HEK293 (cell line): Measurements from ENCODE around the gene MUC5AC.

Experiments used
- BCL11A ChIP-seq: fragments of 450-650 bp; formaldehyde crosslinking; IDR thresholded peaks from 2 replicates; pipeline ENCODE4 v1.5.1; 2016; ENCODE audit warnings: low read depth, missing biosample characterization, missing genetic modification characterization
- REPIN1 ChIP-seq: fragments of 450-650 bp; formaldehyde crosslinking; IDR thresholded peaks from 2 replicates; pipeline ENCODE4 v1.5.1; 2017; ENCODE audit warnings: missing biosample characterization, missing genetic modification characterization, low read depth
- SETDB1 ChIP-seq: IDR thresholded peaks from one replicate; pipeline ENCODE4 v1.6.1; 2017; ENCODE audit warnings: mild to moderate bottlenecking, low read length, moderate library complexity, mixed read lengths; ENCODE audit not compliant: insufficient read length
- TCF7L2 ChIP-seq: IDR thresholded peaks from 2 replicates; pipeline ENCODE4 v1.6.1; 2011; ENCODE audit warnings: low read depth, mild to moderate bottlenecking, inconsistent platforms, low read length, moderate library complexity, borderline replicate concordance
- YY1 ChIP-seq: fragments of 450-650 bp; formaldehyde crosslinking; IDR thresholded peaks from 2 replicates; pipeline ENCODE4 v1.5.1; 2018; ENCODE audit warnings: missing biosample characterization, missing genetic modification characterization
- ZNF155 ChIP-seq: fragments of 450-650 bp; formaldehyde crosslinking; IDR thresholded peaks from 2 replicates; pipeline ENCODE4 v1.5.1; 2016; ENCODE audit warnings: missing biosample characterization, missing genetic modification characterization
- ZNF175 ChIP-seq: fragments of 450-650 bp; formaldehyde crosslinking; IDR thresholded peaks from 2 replicates; pipeline ENCODE4 v1.5.1; 2016; ENCODE audit warnings: missing biosample characterization, missing genetic modification characterization
- ZNF37A ChIP-seq: fragments of 450-650 bp; IDR thresholded peaks from 2 replicates; pipeline ENCODE4 v1.5.1; 2018; ENCODE audit warnings: missing biosample characterization, missing genetic modification characterization
- ZNF404 ChIP-seq: fragments of 450-650 bp; formaldehyde crosslinking; IDR thresholded peaks from 2 replicates; pipeline ENCODE4 v1.5.1; 2017; ENCODE audit warnings: missing biosample characterization, missing genetic modification characterization
- ZNF707 ChIP-seq: fragments of 450-650 bp; formaldehyde crosslinking; IDR thresholded peaks from 2 replicates; pipeline ENCODE4 v1.5.1; 2016; ENCODE audit warnings: missing biosample characterization, missing genetic modification characterization
- TF ChIP-seq, protein P1 (sequence below): fragments of 450-650 bp; formaldehyde crosslinking; IDR thresholded peaks from 2 replicates; pipeline ENCODE4 v1.5.1; 2016; ENCODE audit warnings: missing biosample characterization, missing genetic modification characterization
- TF ChIP-seq, protein P2 (sequence below): fragments of 450-650 bp; formaldehyde crosslinking; IDR thresholded peaks from 2 replicates; pipeline ENCODE4 v1.5.1; 2016; ENCODE audit warnings: missing biosample characterization, missing genetic modification characterization
- TF ChIP-seq, protein P3 (sequence below): fragments of 450-650 bp; formaldehyde crosslinking; IDR thresholded peaks from 2 replicates; pipeline ENCODE4 v1.5.1; 2016; ENCODE audit warnings: missing biosample characterization, missing genetic modification characterization

DNA sequence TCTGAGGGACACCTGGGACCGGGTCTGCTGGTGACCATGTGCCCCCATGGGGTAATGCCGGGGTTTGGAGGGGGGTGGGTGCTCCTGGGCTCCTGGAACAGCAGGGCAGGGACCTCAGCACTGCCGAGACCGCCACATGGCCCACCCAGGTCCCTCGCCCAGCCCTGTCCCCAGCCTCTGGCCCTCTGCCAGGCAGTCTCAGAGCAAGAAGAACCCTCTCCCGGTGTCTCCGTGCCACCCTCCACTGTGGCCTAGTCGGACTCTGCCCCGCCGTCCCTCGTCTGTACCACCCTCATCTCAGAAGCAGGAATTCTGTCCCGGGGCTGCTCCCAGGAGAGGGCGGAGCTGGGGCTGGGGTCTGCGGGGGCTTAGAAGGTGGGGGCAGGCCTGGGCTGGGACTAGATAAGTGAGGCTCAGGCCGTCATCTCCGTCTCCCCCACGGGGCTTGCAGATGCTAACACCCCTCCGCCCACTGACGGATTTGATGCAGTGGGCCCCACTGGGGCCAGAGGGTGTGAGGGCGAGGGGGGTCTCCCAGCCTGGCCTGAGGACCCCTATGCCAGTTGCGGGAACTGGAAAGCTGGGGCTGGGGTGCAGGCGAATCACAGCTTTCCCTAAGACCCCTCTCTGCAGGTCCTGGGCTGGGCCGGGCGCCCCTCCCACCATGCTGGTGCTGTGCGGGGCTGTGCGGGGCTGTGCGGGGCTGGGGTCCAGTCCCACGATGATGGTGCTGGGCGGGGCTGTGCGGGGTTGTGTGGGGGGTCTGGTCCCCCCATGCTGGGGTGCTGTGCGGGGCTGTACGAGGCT is 1.1 kb downstream of the MUC5AC start:
- TF ChIP-seq BCL11A (tag by site-specific recombination) (no peak), REPIN1 (tag by site-specific recombination) (no peak), ZNF404 (tag by site-specific recombination) (no peak), ZNF707 (tag by site-specific recombination) (no peak), ZNF175 (no peak), ZNF37A (no peak), ZNF155 (tag by site-specific recombination) (no peak), TCF7L2 (no peak), SETDB1 (no peak), YY1 (tag by site-specific recombination) (no peak)
- TF ChIP-seq, protein P1, sequence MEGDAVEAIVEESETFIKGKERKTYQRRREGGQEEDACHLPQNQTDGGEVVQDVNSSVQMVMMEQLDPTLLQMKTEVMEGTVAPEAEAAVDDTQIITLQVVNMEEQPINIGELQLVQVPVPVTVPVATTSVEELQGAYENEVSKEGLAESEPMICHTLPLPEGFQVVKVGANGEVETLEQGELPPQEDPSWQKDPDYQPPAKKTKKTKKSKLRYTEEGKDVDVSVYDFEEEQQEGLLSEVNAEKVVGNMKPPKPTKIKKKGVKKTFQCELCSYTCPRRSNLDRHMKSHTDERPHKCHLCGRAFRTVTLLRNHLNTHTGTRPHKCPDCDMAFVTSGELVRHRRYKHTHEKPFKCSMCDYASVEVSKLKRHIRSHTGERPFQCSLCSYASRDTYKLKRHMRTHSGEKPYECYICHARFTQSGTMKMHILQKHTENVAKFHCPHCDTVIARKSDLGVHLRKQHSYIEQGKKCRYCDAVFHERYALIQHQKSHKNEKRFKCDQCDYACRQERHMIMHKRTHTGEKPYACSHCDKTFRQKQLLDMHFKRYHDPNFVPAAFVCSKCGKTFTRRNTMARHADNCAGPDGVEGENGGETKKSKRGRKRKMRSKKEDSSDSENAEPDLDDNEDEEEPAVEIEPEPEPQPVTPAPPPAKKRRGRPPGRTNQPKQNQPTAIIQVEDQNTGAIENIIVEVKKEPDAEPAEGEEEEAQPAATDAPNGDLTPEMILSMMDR (tag by site-specific recombination) = no peak
- TF ChIP-seq, protein P2, sequence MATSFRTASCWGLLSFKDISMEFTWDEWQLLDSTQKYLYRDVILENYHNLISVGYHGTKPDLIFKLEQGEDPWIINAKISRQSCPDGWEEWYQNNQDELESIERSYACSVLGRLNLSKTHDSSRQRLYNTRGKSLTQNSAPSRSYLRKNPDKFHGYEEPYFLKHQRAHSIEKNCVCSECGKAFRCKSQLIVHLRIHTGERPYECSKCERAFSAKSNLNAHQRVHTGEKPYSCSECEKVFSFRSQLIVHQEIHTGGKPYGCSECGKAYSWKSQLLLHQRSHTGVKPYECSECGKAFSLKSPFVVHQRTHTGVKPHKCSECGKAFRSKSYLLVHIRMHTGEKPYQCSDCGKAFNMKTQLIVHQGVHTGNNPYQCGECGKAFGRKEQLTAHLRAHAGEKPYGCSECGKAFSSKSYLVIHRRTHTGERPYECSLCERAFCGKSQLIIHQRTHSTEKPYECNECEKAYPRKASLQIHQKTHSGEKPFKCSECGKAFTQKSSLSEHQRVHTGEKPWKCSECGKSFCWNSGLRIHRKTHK (tag by site-specific recombination) = no peak
- TF ChIP-seq, protein P3, sequence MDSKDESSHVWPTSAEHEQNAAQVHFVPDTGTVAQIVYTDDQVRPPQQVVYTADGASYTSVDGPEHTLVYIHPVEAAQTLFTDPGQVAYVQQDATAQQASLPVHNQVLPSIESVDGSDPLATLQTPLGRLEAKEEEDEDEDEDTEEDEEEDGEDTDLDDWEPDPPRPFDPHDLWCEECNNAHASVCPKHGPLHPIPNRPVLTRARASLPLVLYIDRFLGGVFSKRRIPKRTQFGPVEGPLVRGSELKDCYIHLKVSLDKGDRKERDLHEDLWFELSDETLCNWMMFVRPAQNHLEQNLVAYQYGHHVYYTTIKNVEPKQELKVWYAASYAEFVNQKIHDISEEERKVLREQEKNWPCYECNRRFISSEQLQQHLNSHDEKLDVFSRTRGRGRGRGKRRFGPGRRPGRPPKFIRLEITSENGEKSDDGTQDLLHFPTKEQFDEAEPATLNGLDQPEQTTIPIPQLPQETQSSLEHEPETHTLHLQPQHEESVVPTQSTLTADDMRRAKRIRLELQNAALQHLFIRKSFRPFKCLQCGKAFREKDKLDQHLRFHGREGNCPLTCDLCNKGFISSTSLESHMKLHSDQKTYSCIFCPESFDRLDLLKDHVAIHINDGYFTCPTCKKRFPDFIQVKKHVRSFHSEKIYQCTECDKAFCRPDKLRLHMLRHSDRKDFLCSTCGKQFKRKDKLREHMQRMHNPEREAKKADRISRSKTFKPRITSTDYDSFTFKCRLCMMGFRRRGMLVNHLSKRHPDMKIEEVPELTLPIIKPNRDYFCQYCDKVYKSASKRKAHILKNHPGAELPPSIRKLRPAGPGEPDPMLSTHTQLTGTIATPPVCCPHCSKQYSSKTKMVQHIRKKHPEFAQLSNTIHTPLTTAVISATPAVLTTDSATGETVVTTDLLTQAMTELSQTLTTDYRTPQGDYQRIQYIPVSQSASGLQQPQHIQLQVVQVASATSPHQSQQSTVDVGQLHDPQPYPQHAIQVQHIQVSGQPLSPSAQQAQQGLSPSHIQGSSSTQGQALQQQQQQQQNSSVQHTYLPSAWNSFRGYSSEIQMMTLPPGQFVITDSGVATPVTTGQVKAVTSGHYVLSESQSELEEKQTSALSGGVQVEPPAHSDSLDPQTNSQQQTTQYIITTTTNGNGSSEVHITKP (tag by site-specific recombination) = no peak
